Neural progenitor cell (in vitro differentiated cells): Measurements from ENCODE around the gene GADD45G. TPM values are rescaled to one million over a fixed set of nuclear protein-coding genes. Genes with fewer than 3 reads are reported as not detected.
A peak's percentile ranks its signal among the peaks of the same experiment; 100 is the strongest.

Experiments used
- DNase-seq: peaks from one replicate; pipeline ENCODE4 v3.0.0-alpha.2; 2016; ENCODE audit warnings: low spot score
- H2AFZ ChIP-seq: fragments of 200-600 bp; sonication (generic); replicated peaks from 2 replicates; pipeline ENCODE4 v1.6.1; 2016; ENCODE audit warnings: antibody characterized with exemption
- H3F3A ChIP-seq: fragments of 200-600 bp; sonication (generic); 2 replicates; pipeline ENCODE4 v1.6.1; 2016; ENCODE audit warnings: antibody characterized with exemption, low read depth
- H3K27ac ChIP-seq: fragments of 200-600 bp; sonication (generic); 2 replicates; pipeline ENCODE4 v1.5.1; 2016; ENCODE audit warnings: mild to moderate bottlenecking
- H3K27me3 ChIP-seq: fragments of 200-600 bp; sonication (generic); 2 replicates; pipeline ENCODE4 v1.6.1; 2016; ENCODE audit warnings: mild to moderate bottlenecking, moderate library complexity
- H3K36me3 ChIP-seq: fragments of 200-600 bp; sonication (generic); 2 replicates; pipeline ENCODE4 v1.5.1; 2016
- H3K4me1 ChIP-seq: fragments of 200-600 bp; sonication (generic); 2 replicates; pipeline ENCODE4 v1.6.1; 2016; ENCODE audit warnings: mixed run types
- H3K4me2 ChIP-seq: fragments of 200-600 bp; sonication (generic); 2 replicates; pipeline ENCODE4 v1.6.1; 2016
- H3K4me3 ChIP-seq: fragments of 200-600 bp; sonication (generic); 2 replicates; pipeline ENCODE4 v1.5.1; 2016
- H3K79me2 ChIP-seq: fragments of 200-600 bp; sonication (generic); 2 replicates; pipeline ENCODE4 v1.6.1; 2016; ENCODE audit warnings: low read depth
- H3K9ac ChIP-seq: fragments of 200-600 bp; sonication (generic); 2 replicates; pipeline ENCODE4 v1.6.1; 2016
- H3K9me3 ChIP-seq: fragments of 200-600 bp; sonication (generic); 2 replicates; pipeline ENCODE4 v1.5.1; 2016; ENCODE audit warnings: low read depth
- H4K20me1 ChIP-seq: fragments of 200-600 bp; sonication (generic); 2 replicates; pipeline ENCODE4 v1.6.1; 2016; ENCODE audit warnings: low read depth
- H3K27ac Mint-ChIP-seq: 3 replicates; pipeline ENCODE4 v1.8.0; 2021; ENCODE audit warnings: mixed read lengths
- H3K27me3 Mint-ChIP-seq: 2 replicates; pipeline ENCODE4 v1.8.0; 2022; ENCODE audit warnings: low read depth, mild to moderate bottlenecking, inconsistent platforms, moderate library complexity, mixed read lengths; ENCODE audit not compliant: insufficient read depth
- H3K36me3 Mint-ChIP-seq: 3 replicates; pipeline ENCODE4 v1.8.0; 2021; ENCODE audit warnings: mixed read lengths
- H3K4me1 Mint-ChIP-seq: 3 replicates; pipeline ENCODE4 v1.8.0; 2021; ENCODE audit warnings: mixed read lengths
- H3K4me3 Mint-ChIP-seq: 3 replicates; pipeline ENCODE4 v1.8.0; 2021; ENCODE audit warnings: mild to moderate bottlenecking, moderate library complexity, mixed read lengths
- H3K9me3 Mint-ChIP-seq: 3 replicates; pipeline ENCODE4 v1.8.0; 2020; ENCODE audit warnings: mixed read lengths
- EZH2 ChIP-seq: fragments of 200-600 bp; sonication (generic); IDR thresholded peaks from 2 replicates; pipeline ENCODE4 v1.6.1; 2017; ENCODE audit warnings: antibody characterized with exemption, mild to moderate bottlenecking, moderate library complexity
- EZH2phosphoT487 ChIP-seq: fragments of 200-600 bp; sonication (generic); IDR thresholded peaks from 2 replicates; pipeline ENCODE4 v1.6.1; 2017; ENCODE audit warnings: antibody characterized with exemption
- total RNA-seq: library from RNA; depleted of rRNA; stranded (reverse); fragments of >200 nt; gene quantifications from 2 replicates; pipeline ENCODE4 v1.2.3, GENCODE V29; 2015; ENCODE audit warnings: low replicate concordance
- TF ChIP-seq, protein P1 (sequence below): fragments of 200-600 bp; sonication (generic); IDR thresholded peaks from 2 replicates; pipeline ENCODE4 v1.5.1; 2017; ENCODE audit warnings: antibody characterized with exemption, mild to moderate bottlenecking

The GADD45G gene
- total RNA-seq, 1 donor from 2014 or later, result not detected

DNA sequence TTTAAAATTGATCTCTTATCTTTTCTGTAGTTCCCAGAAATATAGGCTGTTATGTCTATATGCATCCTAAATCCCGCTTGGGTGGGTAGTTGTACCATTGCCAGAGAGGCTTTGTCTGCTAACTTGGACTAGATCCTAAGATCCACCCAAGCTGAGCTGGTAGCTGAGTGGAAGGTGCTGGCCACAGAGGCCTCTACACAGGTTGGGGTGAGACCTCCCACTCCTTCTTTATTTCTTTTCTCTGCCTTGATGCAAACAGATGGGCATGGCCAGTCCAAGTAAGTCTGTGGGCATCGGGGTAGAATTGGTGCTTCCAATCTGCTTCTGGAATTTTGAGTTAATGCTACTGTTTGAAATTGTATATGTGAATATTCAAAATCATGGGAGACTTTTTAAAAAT is 14.4 kb upstream of the GADD45G start:
- Histone ChIP-seq H3K27me3 (no peaks in the 10 kb centered on the region), H3K79me2 (no peaks in the 10 kb centered on the region), H3K4me1 (peaks cover 10% of the 10 kb centered on the region), H3K27ac (no peak overlapping the region), H3K9me3 (no peaks in the 10 kb centered on the region), H3K4me2 (no peak overlapping the region), H2AFZ (no peak overlapping the region), H3F3A (no peaks in the 10 kb centered on the region), H3K36me3 (no peaks in the 10 kb centered on the region), H3K4me3 (no peak overlapping the region), H3K9ac (no peak overlapping the region), H4K20me1 (no peaks in the 10 kb centered on the region)
- H3K4me1 Mint-ChIP-seq, result peaks cover 8% of the 10 kb centered on the region
- H3K27ac Mint-ChIP-seq, result no peak overlapping the region
- H3K9me3 Mint-ChIP-seq, result no peaks in the 10 kb centered on the region
- H3K27me3 Mint-ChIP-seq, result peaks cover 2% of the 10 kb centered on the region
- TF ChIP-seq, protein P1, sequence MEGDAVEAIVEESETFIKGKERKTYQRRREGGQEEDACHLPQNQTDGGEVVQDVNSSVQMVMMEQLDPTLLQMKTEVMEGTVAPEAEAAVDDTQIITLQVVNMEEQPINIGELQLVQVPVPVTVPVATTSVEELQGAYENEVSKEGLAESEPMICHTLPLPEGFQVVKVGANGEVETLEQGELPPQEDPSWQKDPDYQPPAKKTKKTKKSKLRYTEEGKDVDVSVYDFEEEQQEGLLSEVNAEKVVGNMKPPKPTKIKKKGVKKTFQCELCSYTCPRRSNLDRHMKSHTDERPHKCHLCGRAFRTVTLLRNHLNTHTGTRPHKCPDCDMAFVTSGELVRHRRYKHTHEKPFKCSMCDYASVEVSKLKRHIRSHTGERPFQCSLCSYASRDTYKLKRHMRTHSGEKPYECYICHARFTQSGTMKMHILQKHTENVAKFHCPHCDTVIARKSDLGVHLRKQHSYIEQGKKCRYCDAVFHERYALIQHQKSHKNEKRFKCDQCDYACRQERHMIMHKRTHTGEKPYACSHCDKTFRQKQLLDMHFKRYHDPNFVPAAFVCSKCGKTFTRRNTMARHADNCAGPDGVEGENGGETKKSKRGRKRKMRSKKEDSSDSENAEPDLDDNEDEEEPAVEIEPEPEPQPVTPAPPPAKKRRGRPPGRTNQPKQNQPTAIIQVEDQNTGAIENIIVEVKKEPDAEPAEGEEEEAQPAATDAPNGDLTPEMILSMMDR, result no peak
- TF ChIP-seq EZH2, result no peak
- no peak for TF ChIP-seq EZH2phosphoT487
- no peaks in the 10 kb centered on the region for H3K36me3 Mint-ChIP-seq
- no peak for DNase-seq
- H3K4me3 Mint-ChIP-seq, result no peak overlapping the region

DNA sequence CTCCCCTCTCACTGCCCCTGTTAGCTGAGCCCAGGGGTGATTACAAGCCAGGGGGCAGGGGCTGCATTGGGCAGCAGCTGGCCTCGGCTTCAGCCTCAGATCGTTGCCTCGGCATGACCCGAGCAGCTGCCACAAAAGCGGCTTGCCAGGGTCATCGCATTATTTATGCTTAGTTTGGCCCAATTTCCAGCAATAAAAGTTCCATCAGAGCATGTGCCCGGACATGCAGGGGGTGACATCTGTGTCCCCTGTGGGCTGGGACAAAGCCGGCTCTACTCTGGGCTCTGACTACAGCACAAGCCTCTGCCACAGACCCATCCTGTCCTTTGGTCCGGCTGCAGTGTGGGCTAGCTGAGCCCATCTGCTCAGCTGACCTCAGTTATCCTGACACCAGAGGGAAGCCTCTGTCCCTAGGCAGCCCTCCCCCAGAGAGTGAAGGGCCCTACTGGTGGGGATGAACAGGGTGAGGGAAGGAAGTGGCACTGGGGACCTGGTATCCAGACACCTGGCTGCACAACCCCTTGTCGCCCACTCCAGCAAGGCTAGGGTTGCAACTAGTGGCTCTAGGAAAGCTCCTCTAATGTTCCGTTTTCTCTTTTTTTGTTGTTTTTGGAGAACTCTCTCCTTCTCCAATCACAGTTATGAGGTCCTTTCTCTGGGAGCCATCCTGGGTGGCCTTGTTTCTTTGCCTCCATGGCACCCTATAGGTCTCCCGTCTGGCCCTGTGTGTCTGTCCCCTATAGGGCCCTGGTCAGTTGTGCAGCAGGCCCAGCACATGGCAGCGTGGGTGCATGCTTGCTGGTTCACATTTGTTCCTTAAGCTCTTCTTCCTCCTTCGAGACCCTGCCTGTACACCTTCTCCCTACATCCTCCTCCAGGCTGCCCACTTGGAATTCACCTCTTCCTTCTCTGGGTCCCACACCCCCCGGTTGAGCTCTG is 13.3 kb upstream of the GADD45G start:
- no peak overlapping the region for H3K27ac ChIP-seq
- Mint-ChIP-seq H3K27me3 (peaks cover 2% of the 10 kb centered on the region), H3K27ac (peak overlapping the region; percentile 70), H3K9me3 (no peaks in the 10 kb centered on the region), H3K36me3 (no peaks in the 10 kb centered on the region), H3K4me1 (peaks cover 8% of the 10 kb centered on the region), H3K4me3 (no peak overlapping the region)
- no peaks in the 10 kb centered on the region for H3K9me3 ChIP-seq
- H3K36me3 ChIP-seq, result no peaks in the 10 kb centered on the region
- no peak overlapping the region for H3K9ac ChIP-seq
- no peak overlapping the region for H3K4me2 ChIP-seq
- no peaks in the 10 kb centered on the region for H3F3A ChIP-seq
- H3K4me1 ChIP-seq, result peaks cover 10% of the 10 kb centered on the region
- H4K20me1 ChIP-seq, result no peaks in the 10 kb centered on the region
- DNase-seq, result no peak
- no peak overlapping the region for H3K4me3 ChIP-seq
- TF ChIP-seq, protein P1, result no peak
- TF ChIP-seq EZH2, result no peak
- TF ChIP-seq EZH2phosphoT487, result no peak
- no peaks in the 10 kb centered on the region for H3K27me3 ChIP-seq
- no peak overlapping the region for H2AFZ ChIP-seq
- H3K79me2 ChIP-seq, result no peaks in the 10 kb centered on the region

DNA sequence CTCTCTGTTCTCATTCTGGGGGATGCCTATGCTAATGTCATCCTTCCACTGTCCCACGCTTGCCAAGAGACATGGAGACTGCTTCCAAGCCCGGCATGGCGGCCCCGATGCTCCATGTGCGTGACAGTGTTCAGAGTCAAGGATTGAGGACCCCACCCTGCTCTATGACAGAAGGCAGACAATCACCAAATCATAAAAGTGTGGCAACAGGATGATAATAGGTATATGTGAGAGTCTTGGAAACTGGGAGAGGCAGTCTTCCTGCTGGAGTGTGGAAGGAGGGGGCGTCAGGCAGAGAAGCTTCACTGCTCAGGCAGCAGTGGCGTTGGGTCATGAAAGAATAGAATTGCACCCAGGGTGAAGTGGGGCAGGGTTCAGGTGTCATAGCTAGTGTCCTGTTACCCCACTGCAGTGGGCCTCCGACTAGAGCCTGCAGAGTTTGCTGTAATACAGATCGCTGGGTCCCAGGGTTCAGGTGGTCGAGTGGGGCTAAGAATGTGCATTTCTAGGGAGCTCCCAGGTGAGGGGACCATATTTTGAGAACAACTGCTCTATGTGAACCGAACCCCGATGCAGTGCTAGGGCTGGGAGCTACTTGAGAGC is 12.5 kb upstream of the GADD45G start:
- H3K9me3 ChIP-seq, result no peaks in the 10 kb centered on the region
- no peak overlapping the region for H3K4me2 ChIP-seq
- Mint-ChIP-seq H3K9me3 (no peaks in the 10 kb centered on the region), H3K27me3 (peaks cover 2% of the 10 kb centered on the region), H3K27ac (peak overlapping the region; percentile 70), H3K4me1 (peaks cover 8% of the 10 kb centered on the region), H3K36me3 (no peaks in the 10 kb centered on the region), H3K4me3 (no peak overlapping the region)
- DNase-seq, result no peak
- no peak overlapping the region for H3K27ac ChIP-seq
- peaks cover 10% of the 10 kb centered on the region for H3K4me1 ChIP-seq
- H3K9ac ChIP-seq, result no peak overlapping the region
- H3F3A ChIP-seq, result no peaks in the 10 kb centered on the region
- H3K27me3 ChIP-seq, result no peaks in the 10 kb centered on the region
- TF ChIP-seq, protein P1, result no peak
- no peak for TF ChIP-seq EZH2
- no peak for TF ChIP-seq EZH2phosphoT487
- H3K4me3 ChIP-seq, result no peak overlapping the region
- no peak overlapping the region for H2AFZ ChIP-seq
- H3K79me2 ChIP-seq, result no peaks in the 10 kb centered on the region
- H3K36me3 ChIP-seq, result no peaks in the 10 kb centered on the region
- no peaks in the 10 kb centered on the region for H4K20me1 ChIP-seq
